ENCODE measurements around the gene PCDH9.

Gene PCDH9

GRCh38 chr13:66926851-66927524 lies 303.1 kb downstream of the PCDH9 start:
- no peak overlapping the region for H3K27ac ChIP-seq
- no peaks in the 10 kb centered on the region for H3K36me3 ChIP-seq
- no peaks in the 10 kb centered on the region for H3K9me3 ChIP-seq
- no peak for TF ChIP-seq Cebpa-rat (IDR thresholded peaks at IDR 0.05)
- H4K20me1 ChIP-seq = no peaks in the 10 kb centered on the region
- no peak overlapping the region for H3K4me3 ChIP-seq
- H3K9ac ChIP-seq = no peak overlapping the region
- H3K4me2 ChIP-seq = no peak overlapping the region
- no peaks in the 10 kb centered on the region for H3K4me1 ChIP-seq
- H3K27me3 ChIP-seq = no peaks in the 10 kb centered on the region

- Histone ChIP-seq H3K4me1 (no peaks in the 10 kb centered on the region), H3K27ac (no peak overlapping the region)
- TF ChIP-seq Cebpa-rat (IDR thresholded peaks at IDR 0.05) = no peak
These were observed 303.8 kb downstream of the PCDH9 start for GRCh38 chr13:66926200-66926850.

GRCh38 chr13:66922444-66922843 lies 307.7 kb downstream of the PCDH9 start:
- Histone ChIP-seq H3K4me3 (no peak overlapping the region), H3K4me2 (no peak overlapping the region), H3K9ac (no peak overlapping the region), H3K27me3 (no peaks in the 10 kb centered on the region), H3K4me1 (no peaks in the 10 kb centered on the region), H4K20me1 (no peaks in the 10 kb centered on the region), H3K9me3 (peaks cover 7% of the 10 kb centered on the region; the same call in 1 of the 2 replicates), H3K27ac (no peak overlapping the region), H3K36me3 (no peaks in the 10 kb centered on the region)
- TF ChIP-seq Cebpa-rat (IDR thresholded peaks at IDR 0.05) = no peak

More at GRCh38 chr13:66926200-66926850, 303.8 kb downstream of the PCDH9 start:
- no peak overlapping the region for H3K4me3 ChIP-seq
- H3K9ac ChIP-seq = no peak overlapping the region
- no peaks in the 10 kb centered on the region for H3K9me3 ChIP-seq
- no peaks in the 10 kb centered on the region for H4K20me1 ChIP-seq
- no peak overlapping the region for H3K4me2 ChIP-seq
- no peaks in the 10 kb centered on the region for H3K36me3 ChIP-seq
- H3K27me3 ChIP-seq = no peaks in the 10 kb centered on the region

GRCh38 chr13:66921437-66921836 lies 308.7 kb downstream of the PCDH9 start:
- Histone ChIP-seq H3K9me3 (peaks cover 7% of the 10 kb centered on the region; the same call in 1 of the 2 replicates), H3K36me3 (no peaks in the 10 kb centered on the region), H3K4me1 (no peaks in the 10 kb centered on the region), H3K27ac (no peak overlapping the region), H3K4me3 (no peak overlapping the region), H3K9ac (no peak overlapping the region), H3K27me3 (no peaks in the 10 kb centered on the region), H4K20me1 (no peaks in the 10 kb centered on the region), H3K4me2 (no peak overlapping the region)
- TF ChIP-seq Cebpa-rat (IDR thresholded peaks at IDR 0.05) = no peak

GRCh38 chr13:66915596-66916185 lies 314.4 kb downstream of the PCDH9 start:
- Histone ChIP-seq H3K27ac (no peak overlapping the region), H4K20me1 (no peaks in the 10 kb centered on the region), H3K9ac (no peak overlapping the region), H3K9me3 (peaks cover 7% of the 10 kb centered on the region; the same call in 1 of the 2 replicates), H3K4me1 (peaks cover 14% of the 10 kb centered on the region), H3K27me3 (no peaks in the 10 kb centered on the region), H3K36me3 (no peaks in the 10 kb centered on the region), H3K4me3 (no peak overlapping the region), H3K4me2 (peak overlapping the region; percentile 20; the same call in 1 of the 2 replicates)
- no peak for TF ChIP-seq Cebpa-rat (IDR thresholded peaks at IDR 0.05)

DNA sequence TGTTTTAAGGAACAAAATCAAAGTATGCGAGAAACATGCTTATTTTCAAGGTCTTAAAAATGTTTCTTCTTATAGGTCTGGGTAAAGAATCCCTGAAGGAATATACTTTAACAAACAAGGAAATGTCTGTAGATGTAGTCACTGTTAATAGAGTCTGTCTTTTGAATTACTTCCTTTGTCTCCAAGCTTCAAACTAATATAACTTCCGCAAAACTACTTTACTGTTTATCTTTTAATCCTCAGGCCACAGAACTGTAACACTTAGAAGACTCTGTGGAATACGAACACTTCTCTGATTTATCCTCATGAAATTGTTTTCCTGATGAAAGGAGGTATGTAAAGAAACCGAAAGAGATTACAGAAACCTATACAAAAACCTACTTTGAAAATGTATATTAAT lies 316.0 kb downstream of the PCDH9 start:
- Histone ChIP-seq H3K9me3 (peaks cover 8% of the 10 kb centered on the region; the same call in 1 of the 2 replicates), H3K4me2 (no peak overlapping the region), H3K27ac (no peak overlapping the region), H3K4me1 (peaks cover 14% of the 10 kb centered on the region), H3K27me3 (no peaks in the 10 kb centered on the region), H4K20me1 (no peaks in the 10 kb centered on the region), H3K36me3 (no peaks in the 10 kb centered on the region), H3K9ac (no peak overlapping the region), H3K4me3 (no peak overlapping the region)
- TF ChIP-seq Cebpa-rat (IDR thresholded peaks at IDR 0.05) = no peak

DNA sequence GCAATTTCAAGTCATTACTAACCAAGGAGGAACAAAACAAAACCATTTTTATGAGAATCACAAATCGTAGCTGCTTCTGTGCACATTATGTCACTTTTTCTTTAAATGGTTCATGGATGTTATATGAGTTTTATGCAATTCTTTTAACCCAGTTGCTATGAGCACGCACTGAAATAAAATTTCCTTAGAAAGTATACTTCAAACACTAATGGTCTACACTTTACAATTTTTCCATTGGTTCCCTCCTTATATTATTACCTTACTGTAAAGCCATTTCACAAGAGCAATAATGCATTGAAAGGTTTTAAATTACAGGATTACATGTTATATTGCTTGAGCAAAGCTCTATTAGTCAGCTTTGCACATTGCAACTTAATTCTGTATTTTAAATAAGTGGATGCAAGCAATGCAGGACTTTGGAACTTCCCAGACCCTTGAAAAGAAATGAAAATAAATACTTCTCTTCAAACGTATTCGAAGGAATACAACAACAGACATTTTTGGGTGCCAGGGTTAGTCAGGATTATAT lies 318.7 kb downstream of the PCDH9 start:
- no peaks in the 10 kb centered on the region for H4K20me1 ChIP-seq
- peaks cover 14% of the 10 kb centered on the region for H3K4me1 ChIP-seq
- H3K27me3 ChIP-seq = no peaks in the 10 kb centered on the region
- H3K4me3 ChIP-seq = no peak overlapping the region
- no peak for TF ChIP-seq Cebpa-rat (IDR thresholded peaks at IDR 0.05)
- 0 out of 2 replicates have a peak, but pooled peaks cover 4% of the 10 kb centered on the region for H3K9me3 ChIP-seq
- no peak overlapping the region for H3K9ac ChIP-seq
- H3K36me3 ChIP-seq = no peaks in the 10 kb centered on the region
- no peak overlapping the region for H3K27ac ChIP-seq
- H3K4me2 ChIP-seq = no peak overlapping the region

GRCh38 chr13:66899955-66900354 lies 330.2 kb downstream of the PCDH9 start:
- Histone ChIP-seq H3K27ac (no peak overlapping the region), H3K4me3 (no peak overlapping the region), H3K9ac (no peak overlapping the region), H3K9me3 (no peaks in the 10 kb centered on the region), H3K4me2 (no peak overlapping the region), H4K20me1 (no peaks in the 10 kb centered on the region), H3K4me1 (no peaks in the 10 kb centered on the region), H3K36me3 (no peaks in the 10 kb centered on the region), H3K27me3 (no peaks in the 10 kb centered on the region)
- no peak for TF ChIP-seq Cebpa-rat (IDR thresholded peaks at IDR 0.05)

GRCh38 chr13:66896933-66897332 lies 333.2 kb downstream of the PCDH9 start:
- Histone ChIP-seq H3K27ac (no peak overlapping the region), H3K4me2 (no peak overlapping the region), H3K9me3 (no peaks in the 10 kb centered on the region), H4K20me1 (no peaks in the 10 kb centered on the region), H3K36me3 (no peaks in the 10 kb centered on the region), H3K4me3 (no peak overlapping the region), H3K27me3 (no peaks in the 10 kb centered on the region), H3K4me1 (no peaks in the 10 kb centered on the region), H3K9ac (no peak overlapping the region)
- no peak for TF ChIP-seq Cebpa-rat (IDR thresholded peaks at IDR 0.05)

DNA sequence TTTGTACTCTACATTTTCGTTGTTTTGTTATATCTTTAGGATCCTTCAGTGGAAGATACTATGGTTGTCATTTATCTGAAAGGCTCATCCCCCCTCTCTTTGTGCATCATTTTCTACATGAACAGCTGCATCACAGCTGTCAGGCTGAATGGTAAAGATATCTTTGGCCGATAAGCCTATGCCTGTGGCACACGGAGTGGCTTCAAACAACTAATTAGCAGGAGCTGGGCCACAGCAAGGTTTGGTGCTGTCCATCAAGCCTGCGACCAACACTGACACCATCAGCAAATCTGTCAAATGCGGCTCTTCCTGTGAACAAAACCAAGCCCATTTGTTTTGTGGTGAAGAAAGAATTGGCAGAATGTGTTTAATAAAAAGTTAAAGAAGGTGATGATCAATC lies 334.4 kb downstream of the PCDH9 start:
- Histone ChIP-seq H3K4me3 (no peak overlapping the region), H3K4me2 (no peak overlapping the region), H4K20me1 (no peaks in the 10 kb centered on the region), H3K27me3 (no peaks in the 10 kb centered on the region), H3K27ac (no peak overlapping the region), H3K36me3 (no peaks in the 10 kb centered on the region), H3K9me3 (peaks cover 5% of the 10 kb centered on the region; the same call in 1 of the 2 replicates), H3K4me1 (no peaks in the 10 kb centered on the region), H3K9ac (no peak overlapping the region)
- no peak for TF ChIP-seq Cebpa-rat (IDR thresholded peaks at IDR 0.05)

Data from BLaER1 (cell line).